Stimulated activated CD8-positive, alpha-beta memory T cell treated with anti-CD3 and anti-CD28 coated beads, Interleukin-12 subunit alpha, Interleukin-12 subunit beta, amount 100 ng/mL, for 24 hours (primary cell): ENCODE results near the gene CCL18.
"Not testable (repeated sequence)": the region's sequence is repeated elsewhere in the genome, so short reads cannot be mapped to it uniquely, and the experiment has no call there.

Source experiments
- DNase-seq: peaks from one replicate; pipeline ENCODE4 v3.0.0-alpha.2; 2020; ENCODE audit errors: extremely low read depth

The CCL18 gene, protein sequence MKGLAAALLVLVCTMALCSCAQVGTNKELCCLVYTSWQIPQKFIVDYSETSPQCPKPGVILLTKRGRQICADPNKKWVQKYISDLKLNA

DNA sequence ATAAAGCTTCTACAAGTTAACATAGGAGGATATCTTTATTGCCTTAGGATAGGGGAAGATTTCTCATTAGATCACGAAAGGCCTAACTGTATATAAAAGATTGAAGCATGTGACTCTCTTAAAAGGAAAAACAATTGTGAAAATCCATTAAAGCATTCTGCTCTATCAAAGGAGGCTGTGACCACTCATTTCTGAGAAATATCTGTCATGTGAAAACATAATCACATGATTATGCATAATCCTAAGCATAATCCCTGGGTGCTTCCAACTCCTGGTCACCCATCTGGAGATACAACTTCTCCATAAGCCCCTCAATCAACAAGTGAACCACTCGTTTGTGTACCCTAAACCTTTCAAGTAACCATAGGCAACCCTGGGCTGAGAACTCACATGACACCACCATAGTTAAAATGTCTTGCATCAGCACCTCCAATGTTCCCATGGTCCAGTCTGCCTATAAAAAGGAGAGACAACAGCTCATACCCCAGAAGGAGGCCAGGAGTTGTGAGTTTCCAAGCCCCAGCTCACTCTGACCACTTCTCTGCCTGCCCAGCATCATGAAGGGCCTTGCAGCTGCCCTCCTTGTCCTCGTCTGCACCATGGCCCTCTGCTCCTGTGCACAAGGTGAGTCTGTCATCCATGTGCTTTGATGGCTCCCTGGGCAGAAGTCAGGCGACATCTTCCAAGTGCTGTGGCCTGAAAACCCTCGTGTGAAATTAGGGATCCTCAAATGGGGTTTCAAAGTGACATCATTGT, at the start of gene CCL18:
TSS of gene CCL18 (plus strand) at position 487 of the 756 bp plus-strand sequence. CDS start at position 558, 71 bp downstream.
- DNase-seq = no peak

DNA sequence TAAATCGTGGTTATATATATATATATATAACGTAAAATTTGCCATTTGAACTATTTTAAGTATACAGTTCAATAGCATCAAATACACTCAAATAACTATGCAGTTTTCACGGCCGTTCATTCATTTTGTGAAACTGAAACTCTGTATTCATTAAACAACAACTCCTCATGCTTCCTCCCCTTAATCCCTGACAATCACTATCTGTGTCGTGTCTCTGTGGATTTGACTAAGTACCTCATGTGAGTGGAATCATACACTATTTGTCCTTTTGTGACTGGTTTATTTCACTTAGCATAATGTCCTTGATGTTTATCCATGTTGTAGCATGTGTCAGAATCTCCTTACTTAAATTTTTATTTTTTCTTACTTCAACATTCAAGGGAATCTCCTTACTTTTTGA, 49.1 kb upstream of the CCL18 start:
- no peak for DNase-seq

DNA sequence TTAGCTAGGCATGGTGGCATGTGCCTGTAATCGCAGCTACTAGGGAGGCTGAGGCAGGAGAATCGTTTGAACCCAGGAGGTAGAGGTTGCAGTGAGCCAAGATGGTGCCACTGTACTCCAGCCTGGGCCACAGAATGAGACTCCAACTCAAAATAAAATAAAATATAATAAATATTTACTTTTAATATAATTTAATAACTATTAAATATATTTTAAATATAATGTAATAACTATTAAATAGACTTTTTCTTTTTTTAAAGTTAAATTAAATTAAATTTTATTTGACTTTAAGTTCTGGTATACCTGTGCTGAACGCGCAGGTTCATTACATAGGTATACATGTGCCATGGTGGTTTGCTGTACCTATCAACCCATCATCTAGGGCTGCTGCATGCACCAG, 48.2 kb upstream of the CCL18 start:
- DNase-seq = not testable (repeated sequence)

DNA sequence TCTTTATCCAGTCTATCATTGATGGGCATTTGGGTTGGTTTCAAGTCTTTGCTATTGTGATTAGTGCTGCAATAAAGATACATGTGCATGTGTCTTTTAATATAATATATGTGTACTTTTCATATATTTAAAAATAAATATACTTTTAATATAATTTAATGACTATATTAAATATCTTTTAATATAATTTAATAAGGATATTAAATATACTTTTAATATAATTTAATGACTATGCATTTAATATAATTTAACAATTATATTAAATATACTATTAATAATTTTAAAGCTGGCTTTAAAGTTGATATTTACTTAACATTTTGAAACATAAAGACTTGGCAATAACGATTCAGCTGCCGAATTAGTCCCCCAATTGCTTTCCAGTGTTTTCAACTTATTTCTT, 47.5 kb upstream of the CCL18 start:
- no peak for DNase-seq

DNA sequence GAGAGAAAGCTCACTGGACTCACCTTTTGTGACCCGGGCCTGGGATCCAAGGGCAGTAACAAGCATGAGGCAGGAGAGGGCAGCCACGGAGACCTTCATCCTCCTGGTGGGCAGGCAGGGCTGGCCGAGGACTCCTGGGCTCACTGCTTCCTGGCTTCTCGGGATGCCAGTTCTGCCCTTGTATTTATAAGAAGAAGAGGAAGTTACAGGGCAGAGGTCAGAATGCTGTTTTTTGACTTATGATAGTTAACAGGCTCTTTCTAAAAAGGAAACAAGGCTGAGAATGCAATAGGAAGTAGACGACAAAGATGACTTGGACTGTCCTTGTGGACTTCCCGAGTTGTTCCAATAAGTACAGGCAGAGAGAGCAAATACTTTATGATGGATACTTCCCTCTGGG, 46.3 kb upstream of the CCL18 start, which contains the start of gene CCL23:
TSS of gene CCL23 (minus strand) at position 174 of the 400 bp plus-strand sequence. CDS start at position 99, 75 bp downstream.
- DNase-seq = no peak

DNA sequence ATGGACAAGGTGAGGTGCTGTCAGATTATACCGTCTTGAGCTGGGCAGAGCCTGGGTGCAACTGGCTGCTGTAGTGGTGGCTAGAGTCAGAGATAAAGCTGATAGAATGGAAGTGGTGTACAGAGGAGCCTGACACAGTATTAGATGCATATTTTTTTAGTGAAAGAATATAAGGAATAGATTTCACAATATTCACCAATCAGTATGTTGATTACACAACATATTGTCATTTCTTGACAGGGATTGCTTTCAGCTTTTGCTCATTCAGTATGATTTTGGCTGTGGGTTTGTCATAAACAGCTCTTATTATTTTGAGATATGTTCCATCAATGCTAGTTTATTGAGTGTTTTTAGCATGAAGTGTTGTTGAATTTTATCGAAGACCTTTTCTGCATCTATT, 44.6 kb upstream of the CCL18 start:
- no peak for DNase-seq

DNA sequence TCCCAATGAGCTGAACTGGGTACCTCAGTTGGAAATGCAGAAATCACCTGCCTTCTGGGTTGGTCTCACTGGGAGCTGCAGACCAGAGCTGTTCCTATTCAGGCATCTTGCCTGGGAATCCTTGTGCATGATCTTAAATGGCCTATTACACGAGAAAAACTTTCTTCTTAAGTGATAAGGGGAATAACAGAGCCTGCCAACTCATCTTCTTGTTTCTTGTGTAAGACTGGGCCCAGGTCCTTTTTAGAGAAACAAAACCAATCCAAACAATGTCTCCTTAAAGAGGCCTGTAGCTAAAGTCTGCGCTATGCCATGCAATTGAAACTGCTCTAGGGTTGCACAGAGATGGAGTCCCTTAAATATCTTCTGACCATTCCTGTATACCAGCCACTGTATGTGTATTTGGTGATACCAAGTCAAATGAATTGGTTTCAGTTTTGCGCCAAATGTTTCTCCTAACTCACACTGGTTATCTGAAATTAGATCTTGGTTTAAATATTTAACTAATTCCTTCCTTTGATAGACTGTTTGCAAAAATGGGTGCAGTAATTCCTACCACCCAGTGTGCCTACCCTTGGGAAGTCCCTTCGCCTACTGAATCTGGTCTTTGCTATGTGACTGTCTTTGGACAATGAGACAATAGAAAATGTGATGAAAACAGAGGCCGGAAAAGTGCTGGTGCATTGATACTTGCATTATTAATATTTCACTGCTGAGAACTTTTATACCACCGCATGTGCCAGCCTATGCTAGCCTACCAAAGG, 39.8 kb upstream of the CCL18 start:
- no peak for DNase-seq

DNA sequence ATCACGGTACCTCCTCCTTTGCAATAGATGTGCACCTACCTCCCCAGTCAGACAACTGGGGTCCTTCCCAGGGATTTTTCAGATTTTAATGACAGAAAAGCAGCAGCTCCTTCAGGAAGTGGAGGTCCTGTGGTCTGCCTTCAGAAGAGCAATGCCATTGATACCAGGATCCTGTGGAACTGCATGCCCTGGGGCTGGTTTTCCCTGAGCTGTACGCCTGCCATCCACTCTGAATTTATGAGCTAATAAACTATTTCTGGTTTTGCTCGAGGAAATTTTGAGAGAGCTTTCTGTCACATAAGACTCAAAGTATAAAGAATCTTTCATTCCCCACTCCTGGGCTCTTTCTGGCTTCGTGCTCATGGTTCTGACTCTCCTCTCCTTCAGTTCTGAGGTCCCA, 36.3 kb upstream of the CCL18 start:
- DNase-seq = no peak

DNA sequence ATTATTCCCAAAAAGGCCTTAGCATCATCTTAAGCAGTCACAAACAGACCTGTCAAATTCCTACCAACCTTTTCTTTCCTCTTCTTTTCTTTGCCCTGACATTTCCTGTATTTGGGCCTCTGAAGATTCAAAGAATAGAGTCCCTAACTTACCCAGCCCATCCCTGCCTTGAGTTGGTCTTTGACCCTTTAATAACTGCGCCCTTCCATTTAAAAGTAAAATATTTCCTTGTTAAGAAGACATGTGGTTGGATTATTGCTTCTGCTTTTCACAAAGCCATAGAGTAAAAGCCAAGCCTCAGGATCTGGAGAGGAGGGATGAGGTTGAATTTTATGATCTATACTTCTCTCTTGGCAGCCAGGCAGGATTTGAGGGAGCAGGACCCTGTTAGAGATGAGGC, 33.1 kb upstream of the CCL18 start:
- DNase-seq = no peak

DNA sequence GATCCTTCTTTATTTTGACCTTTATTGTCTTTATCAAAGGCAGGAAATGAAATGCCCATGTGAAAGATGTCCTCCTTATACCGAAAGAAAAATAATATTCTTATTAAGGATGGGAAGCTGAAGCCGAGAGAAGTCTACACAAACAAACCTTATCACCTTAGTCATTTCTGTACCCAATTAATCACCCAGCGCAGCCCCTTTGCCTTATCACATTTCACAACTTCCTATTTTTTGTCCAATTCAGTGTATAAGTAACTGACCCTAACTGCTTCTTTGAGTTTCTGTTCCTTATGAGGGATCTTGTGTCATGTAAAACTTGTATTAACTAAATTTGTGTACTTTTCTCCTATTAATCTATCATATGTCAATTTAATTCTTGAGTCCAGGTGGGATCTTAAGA, 29.9 kb upstream of the CCL18 start:
- no peak for DNase-seq

DNA sequence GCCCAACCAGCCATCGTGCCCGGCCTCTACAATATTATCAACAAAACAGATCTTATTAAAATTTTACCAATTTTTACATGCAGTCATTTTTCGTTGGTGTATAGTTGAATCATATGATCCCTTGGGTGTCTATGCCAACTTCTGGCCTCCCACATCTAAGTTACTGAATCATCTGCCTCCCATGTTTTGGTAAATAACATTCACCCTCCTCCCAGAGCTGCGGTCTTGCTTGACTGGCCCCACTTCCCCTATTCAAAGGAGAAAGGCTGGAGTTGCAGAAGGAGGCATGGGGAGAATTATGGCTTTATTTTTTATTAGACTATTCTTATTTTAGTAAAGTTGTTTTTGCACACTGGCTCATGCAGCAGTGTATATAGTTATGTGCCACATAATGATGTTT, 27.8 kb upstream of the CCL18 start:
- DNase-seq = no peak

DNA sequence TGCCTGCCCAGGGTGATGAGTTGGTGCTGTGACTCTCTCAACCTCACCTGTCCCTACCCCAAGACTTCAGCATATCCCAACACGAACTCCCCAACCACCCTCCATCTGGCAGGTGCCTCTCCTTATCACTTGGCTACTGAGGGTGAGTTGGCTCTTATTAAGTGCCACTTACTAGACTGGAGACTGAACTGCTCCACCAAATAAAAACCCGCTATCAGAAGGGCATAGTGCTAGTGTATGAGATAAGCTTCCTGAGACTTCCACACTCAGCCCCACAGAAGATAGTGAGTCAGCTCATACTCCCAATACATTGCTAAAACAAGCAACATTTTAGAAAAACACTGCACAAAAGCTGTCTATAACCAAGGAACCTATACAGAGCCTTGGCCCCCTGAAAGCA, 16.0 kb upstream of the CCL18 start:
- no peak for DNase-seq

DNA sequence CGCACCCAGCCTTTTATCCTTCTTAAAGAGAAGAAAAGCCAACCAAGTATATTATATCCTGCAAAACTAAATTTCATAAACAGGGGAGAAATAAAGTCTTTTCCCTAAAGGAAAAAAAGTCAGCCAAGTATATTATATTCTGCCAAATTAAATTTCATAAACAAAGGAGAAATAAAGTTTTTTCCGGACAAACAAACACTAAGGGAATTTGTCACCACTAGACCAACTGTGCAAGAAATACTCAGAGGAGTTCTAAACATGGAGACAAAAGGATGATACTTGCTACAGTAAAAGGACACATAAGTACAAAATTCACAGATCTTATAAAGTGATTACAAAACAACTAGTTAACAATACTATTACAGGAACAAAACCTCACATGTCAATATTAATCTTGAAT, 14.4 kb upstream of the CCL18 start:
- no peak for DNase-seq

DNA sequence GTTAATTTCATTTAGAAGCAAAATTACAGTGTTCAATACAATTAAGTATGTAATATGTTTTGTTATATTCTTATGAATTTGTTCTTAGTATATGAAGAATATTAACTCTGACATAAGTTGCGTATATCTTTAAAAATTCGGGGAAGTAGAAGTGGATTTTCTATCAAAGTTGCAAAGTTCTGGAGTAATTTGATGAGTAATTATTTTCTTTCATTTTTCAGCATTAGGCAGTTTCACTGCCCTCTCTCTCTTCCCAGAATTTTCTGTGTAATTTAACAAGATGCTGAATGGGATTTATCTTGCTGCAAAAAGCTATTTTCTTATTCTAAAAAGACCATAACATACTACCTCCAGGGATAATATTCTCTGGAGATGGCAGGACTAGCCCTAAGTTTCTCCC, 8.9 kb upstream of the CCL18 start:
- DNase-seq = no peak

DNA sequence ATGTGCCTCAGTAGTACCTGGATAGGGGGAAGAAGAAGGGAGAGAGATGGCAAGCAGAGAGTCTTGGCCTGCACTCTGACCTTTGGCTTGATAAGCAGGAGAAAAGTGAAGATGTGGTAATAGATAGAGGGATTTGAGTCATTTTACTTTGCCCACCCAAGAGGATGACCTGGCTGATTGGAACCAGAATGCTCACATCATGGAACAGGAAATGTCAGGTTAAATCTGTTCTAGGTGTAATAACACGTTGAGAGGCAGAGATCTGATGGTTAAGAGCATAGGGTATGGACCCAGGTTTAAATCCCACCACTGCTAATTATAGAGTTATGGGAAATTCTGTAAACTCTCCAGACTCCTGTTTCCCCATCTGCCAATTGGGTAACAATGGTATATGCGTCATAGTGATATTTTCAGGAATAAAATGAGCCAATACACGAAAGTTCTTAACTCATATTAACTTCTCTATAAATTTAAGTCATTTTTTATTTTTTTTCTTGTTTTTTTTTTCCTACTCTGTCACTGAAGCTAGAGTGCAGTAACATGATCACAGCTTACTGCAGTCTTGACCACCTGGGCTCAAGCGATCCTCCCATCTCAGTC, 8.1 kb upstream of the CCL18 start:
- no peak for DNase-seq

DNA sequence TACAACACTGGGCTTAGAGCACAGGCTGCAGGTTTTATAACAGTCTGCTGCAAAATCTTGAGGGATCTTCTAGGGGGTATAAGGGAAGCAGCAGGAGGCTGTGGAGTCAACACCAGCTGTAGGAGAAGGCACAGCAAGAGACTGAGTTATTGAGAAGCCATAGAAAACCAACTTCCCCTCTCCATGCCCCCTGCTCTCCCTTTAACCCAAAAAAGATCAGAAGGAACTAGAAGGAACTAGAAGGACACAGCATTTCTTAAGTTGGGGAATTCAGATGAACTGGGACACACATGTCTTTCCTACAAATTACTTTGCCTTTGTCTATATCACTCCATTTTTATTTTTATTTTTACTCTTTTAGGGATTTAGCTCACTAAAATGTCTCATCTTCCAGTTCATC, 6.2 kb upstream of the CCL18 start:
- DNase-seq = no peak

DNA sequence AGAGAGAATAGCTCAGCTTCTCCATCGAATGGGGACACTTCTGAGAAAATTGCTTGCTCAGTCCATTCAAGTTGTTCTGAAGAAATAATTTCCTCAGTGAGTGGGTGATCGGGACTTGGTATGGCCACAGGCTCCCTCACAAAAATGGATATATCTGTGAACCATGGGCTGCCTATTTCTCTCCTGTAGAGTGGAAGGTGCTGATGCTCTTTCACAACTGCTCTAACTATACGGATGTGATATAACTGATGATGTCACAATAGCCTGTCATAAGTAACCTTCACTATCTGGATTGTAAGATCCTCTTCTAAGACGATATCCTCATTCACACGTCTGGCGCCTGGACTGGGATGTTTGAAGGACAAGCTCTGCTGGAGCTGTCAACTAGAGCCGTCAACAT, 4.7 kb upstream of the CCL18 start:
- DNase-seq = no peak

DNA sequence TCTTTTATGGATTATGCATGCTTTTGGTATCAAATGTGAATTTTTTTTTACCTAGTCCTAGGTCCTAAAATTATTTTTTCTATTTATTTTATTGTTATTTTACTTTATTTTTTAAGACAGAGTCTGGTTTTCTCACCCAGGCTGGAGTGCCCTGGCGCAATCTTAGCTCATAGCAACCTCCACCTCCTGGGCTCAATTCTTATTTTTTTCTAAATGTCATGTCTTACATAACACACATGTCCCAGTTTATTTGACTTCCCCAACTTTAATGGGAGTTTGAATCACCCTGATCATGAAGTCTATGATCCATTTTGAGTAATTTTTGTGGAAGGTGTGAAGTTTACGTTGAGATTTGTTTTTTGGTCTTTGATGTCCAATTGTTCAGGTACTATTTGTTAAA, 3.3 kb upstream of the CCL18 start:
- DNase-seq = no peak

DNA sequence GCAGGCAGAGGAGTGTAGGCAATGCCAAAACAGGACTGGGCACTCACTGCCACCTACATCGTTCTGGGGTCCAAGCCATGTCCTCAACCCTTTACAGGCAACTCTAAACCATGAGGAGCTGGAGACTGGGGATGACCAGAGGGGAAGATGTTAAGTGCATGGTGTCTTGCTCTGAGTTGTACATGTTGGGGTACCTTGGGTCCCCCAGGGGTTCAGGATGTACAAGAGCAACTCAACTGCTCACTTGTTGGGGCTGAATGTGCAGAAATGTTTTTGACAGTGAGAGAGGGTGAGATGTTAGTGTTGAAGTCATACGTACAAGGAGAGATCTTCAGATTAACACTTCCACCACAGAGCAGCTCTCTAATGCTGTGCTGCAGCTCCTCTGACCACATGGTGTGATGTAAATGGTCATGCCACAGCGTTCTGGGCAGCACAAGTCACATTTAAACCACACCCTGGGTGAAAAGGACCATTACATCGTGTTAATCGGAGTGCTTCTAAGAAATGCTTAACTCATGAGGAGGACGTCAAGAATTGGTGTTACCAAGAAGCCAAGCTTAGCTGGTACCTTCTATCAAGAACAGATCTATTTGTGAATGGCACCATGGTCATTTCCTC, 2.4 kb downstream of the CCL18 start:
- DNase-seq = no peak

DNA sequence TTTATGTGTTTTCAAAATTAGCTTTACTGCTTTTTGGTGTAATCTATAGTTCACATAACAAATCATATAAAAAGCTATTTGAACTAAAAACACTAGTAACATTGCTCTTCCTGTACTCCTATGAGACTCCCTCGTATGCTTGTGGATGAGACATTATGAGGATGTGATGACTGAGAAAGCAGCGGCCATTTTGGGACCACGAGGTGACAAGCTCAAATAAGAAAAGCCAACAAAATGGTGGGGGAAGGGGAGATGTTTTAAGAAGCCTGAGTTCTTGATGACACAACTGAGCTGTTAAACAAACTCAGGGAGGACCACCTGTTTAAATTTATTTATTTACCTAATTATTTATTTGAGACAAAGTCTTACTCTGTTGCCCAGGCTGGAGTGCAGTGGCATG, 4.5 kb downstream of the CCL18 start:
- DNase-seq = no peak

DNA sequence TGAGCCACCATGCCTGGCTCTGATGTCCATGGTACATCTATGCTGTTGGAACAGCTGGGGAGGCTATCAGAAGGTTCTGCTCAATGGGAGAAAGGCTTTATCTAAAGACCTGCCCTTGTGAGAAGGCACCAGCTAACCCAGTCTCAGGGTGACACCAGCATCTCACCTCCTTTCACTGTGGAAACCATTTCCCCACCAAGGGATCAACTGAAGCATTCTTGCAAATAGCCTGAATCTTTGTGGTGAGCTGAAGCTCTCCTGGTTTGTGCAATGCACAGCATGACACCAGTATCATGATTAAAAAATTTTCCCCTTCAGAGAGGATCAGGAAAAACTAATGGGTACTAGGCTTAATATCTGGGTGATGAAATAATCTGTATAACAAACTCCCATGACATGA, 5.1 kb downstream of the CCL18 start:
- DNase-seq = no peak

DNA sequence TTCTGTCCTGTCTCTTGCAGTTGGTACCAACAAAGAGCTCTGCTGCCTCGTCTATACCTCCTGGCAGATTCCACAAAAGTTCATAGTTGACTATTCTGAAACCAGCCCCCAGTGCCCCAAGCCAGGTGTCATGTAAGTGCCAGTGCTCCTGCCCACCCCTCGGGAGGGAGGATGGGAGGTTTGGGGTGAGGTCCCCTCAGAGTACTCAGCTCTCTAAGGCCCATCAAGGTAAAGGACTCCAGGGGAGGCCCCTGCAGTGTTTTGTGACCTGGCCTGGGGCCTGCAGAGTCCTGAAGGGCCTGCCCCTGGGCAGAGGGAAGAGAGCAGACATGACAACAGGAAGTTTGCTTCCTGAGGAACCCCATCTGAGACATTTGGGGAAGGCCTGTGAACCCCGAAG, 6.4 kb downstream of the CCL18 start:
- DNase-seq = no peak
